OCI-LY7 (cell line): Measurements from ENCODE around the gene SREK1.

Experiments used
- CTCF ChIP-seq: fragments of 200-600 bp; sonication (generic); conservative IDR thresholded peaks from 2 replicates; pipeline ENCODE4 v1.5.1; 2014; ENCODE audit warnings: mild to moderate bottlenecking, antibody characterized with exemption, low read length, moderate library complexity, mixed read lengths
- EZH2phosphoT487 ChIP-seq: fragments of 200-600 bp; sonication (generic); IDR thresholded peaks from 2 replicates; pipeline ENCODE4 v1.6.1; 2018; ENCODE audit warnings: low read depth, borderline replicate concordance, mild to moderate bottlenecking, mixed run types, antibody characterized with exemption, low read length, moderate library complexity, mixed read lengths

GRCh38 chr5:66207800-66208561, 63.9 kb downstream of the SREK1 start:
- no peak for TF ChIP-seq CTCF
- no peak for TF ChIP-seq EZH2phosphoT487
